ENCODE measurements around the gene MROH8.
"Not testable (repeated sequence)": the region's sequence is repeated elsewhere in the genome, so short reads cannot be mapped to it uniquely, and the experiment has no call there.

MROH8 gene

GRCh38 chr20:37077009-37077408, 102.3 kb downstream of the MROH8 start:
- no peak for DNase-seq

- no peak for DNase-seq
Measured at GRCh38 chr20:37075932-37076685, 103.2 kb downstream of the MROH8 start.

- no peak for DNase-seq
Measured at GRCh38 chr20:37072293-37073196, 106.8 kb downstream of the MROH8 start.

- no peak for DNase-seq
Measured at GRCh38 chr20:37071481-37071911, 107.9 kb downstream of the MROH8 start.

- DNase-seq, result not testable (repeated sequence)
Measured at GRCh38 chr20:37069563-37069962, 109.8 kb downstream of the MROH8 start.

- DNase-seq, result no peak
Measured at GRCh38 chr20:37066168-37066567, 113.2 kb downstream of the MROH8 start.

- no peak for DNase-seq
Measured at GRCh38 chr20:37055276-37055675, 124.1 kb downstream of the MROH8 start.

- DNase-seq, result no peak
Measured at GRCh38 chr20:37053230-37053950, 126.0 kb downstream of the MROH8 start.
